Measurements from ENCODE around the gene NRN1. TPM values are rescaled to one million over a fixed set of nuclear protein-coding genes. Genes with fewer than 3 reads are reported as not detected.

The NRN1 gene
- total and polyA plus RNA-seq, 9 donors: 1.8 to 31.9 (median 5.5) TPM

GRCh38 chr6:5984150-5985089, 22.3 kb downstream of the NRN1 start:
- no peak overlapping the region for H3K4me3 ChIP-seq
- H3K9me3 ChIP-seq: no peaks in the 10 kb centered on the region
- intact Hi-C loops (cut with DNase I): no loop called here
- H3K36me3 ChIP-seq: no peaks in the 10 kb centered on the region
- H3K27me3 ChIP-seq: no peaks in the 10 kb centered on the region
- TF ChIP-seq POLR2A (IDR thresholded peaks at IDR 0.05) (no peak), CTCF (IDR thresholded peaks at IDR 0.05) (no peak), EP300 (IDR thresholded peaks at IDR 0.05) (no peak)
- WGBS, 3 donors: 64 to 75% (median 72%) methylated on average over 7 of the region's 7 CpGs
- H3K4me1 ChIP-seq (ENCODE audit: insufficient read depth): no peaks in the 10 kb centered on the region
- H3K27ac ChIP-seq: no peak overlapping the region
- no peak for DNase-seq

GRCh38 chr6:5981126-5982026, 25.3 kb downstream of the NRN1 start:
- intact Hi-C loops (cut with DNase I): no loop called here
- Histone ChIP-seq H3K27ac (no peak overlapping the region), H3K36me3 (no peaks in the 10 kb centered on the region), H3K4me3 (no peak overlapping the region), H3K4me1 (ENCODE audit: insufficient read depth) (no peaks in the 10 kb centered on the region), H3K27me3 (no peaks in the 10 kb centered on the region), H3K9me3 (no peaks in the 10 kb centered on the region)
- WGBS, 3 donors: 17 to 38% (median 29%) methylated on average over 7 of the region's 7 CpGs
- no peak for TF ChIP-seq EP300 (IDR thresholded peaks at IDR 0.05)
- TF ChIP-seq CTCF (IDR thresholded peaks at IDR 0.05): no peak
- TF ChIP-seq POLR2A (IDR thresholded peaks at IDR 0.05): no peak
- no peak for DNase-seq

GRCh38 chr6:5979650-5980420, 26.9 kb downstream of the NRN1 start:
- DNase-seq: no peak
- no peaks in the 10 kb centered on the region for H3K36me3 ChIP-seq
- H3K4me3 ChIP-seq: no peak overlapping the region
- H3K9me3 ChIP-seq: no peaks in the 10 kb centered on the region
- WGBS, 3 donors: 40 to 46% (median 42%) methylated on average over 9 of the region's 9 CpGs
- H3K27me3 ChIP-seq: no peaks in the 10 kb centered on the region
- intact Hi-C loops (cut with DNase I): no loop called here
- H3K27ac ChIP-seq: no peak overlapping the region
- no peak for TF ChIP-seq EP300 (IDR thresholded peaks at IDR 0.05)
- no peak for TF ChIP-seq CTCF (IDR thresholded peaks at IDR 0.05)
- no peak for TF ChIP-seq POLR2A (IDR thresholded peaks at IDR 0.05)
- no peaks in the 10 kb centered on the region for H3K4me1 ChIP-seq (ENCODE audit: insufficient read depth)

GRCh38 chr6:5976811-5977210, 29.9 kb downstream of the NRN1 start:
- Histone ChIP-seq H3K36me3 (no peaks in the 10 kb centered on the region), H3K4me1 (ENCODE audit: insufficient read depth) (no peaks in the 10 kb centered on the region), H3K27ac (no peak overlapping the region), H3K4me3 (no peak overlapping the region), H3K27me3 (no peaks in the 10 kb centered on the region), H3K9me3 (no peaks in the 10 kb centered on the region)
- 60 to 73% (median 63%) methylated on average over 3 of the region's 3 CpGs for WGBS, 3 donors
- TF ChIP-seq POLR2A (IDR thresholded peaks at IDR 0.05) (no peak), EP300 (IDR thresholded peaks at IDR 0.05) (no peak), CTCF (IDR thresholded peaks at IDR 0.05) (no peak)
- no peak for DNase-seq
- intact Hi-C loops (cut with DNase I): no loop called here
